ENCODE data around the gene SMARCAD1.

DNA sequence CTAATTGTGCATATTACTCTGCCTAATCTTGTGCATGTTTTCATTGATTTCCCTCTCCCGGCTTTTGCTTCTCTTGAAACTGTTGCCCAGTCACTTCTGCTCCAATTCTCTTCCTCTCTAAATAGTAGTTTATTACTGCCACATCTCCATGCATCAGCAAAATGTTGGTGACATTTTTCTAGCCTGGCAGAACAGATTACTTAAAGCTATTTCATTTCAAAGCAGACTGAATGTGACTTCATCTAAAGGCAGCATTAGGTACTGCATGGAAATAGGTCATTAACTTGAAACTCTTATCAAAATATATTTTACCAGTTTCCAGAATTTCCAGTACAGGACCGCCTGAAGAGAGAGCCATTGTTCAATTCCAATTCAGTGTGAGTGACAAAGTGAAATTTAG is 82.6 kb downstream of the SMARCAD1 start:
- TF ChIP-seq, protein P1, sequence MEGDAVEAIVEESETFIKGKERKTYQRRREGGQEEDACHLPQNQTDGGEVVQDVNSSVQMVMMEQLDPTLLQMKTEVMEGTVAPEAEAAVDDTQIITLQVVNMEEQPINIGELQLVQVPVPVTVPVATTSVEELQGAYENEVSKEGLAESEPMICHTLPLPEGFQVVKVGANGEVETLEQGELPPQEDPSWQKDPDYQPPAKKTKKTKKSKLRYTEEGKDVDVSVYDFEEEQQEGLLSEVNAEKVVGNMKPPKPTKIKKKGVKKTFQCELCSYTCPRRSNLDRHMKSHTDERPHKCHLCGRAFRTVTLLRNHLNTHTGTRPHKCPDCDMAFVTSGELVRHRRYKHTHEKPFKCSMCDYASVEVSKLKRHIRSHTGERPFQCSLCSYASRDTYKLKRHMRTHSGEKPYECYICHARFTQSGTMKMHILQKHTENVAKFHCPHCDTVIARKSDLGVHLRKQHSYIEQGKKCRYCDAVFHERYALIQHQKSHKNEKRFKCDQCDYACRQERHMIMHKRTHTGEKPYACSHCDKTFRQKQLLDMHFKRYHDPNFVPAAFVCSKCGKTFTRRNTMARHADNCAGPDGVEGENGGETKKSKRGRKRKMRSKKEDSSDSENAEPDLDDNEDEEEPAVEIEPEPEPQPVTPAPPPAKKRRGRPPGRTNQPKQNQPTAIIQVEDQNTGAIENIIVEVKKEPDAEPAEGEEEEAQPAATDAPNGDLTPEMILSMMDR (IDR thresholded peaks at IDR 0.05; ENCODE audit: poor library complexity), result no peak
- TF ChIP-seq EZH2phosphoT487 (IDR thresholded peaks at IDR 0.05; ENCODE audit: low read depth, severe bottlenecking, unreplicated experiment) (no peak), EZH2 (IDR thresholded peaks at IDR 0.05; ENCODE audit: borderline replicate concordance) (no peak)
